ENCODE measurements around the gene PLVAP. TPM values are rescaled to one million over a fixed set of nuclear protein-coding genes. Genes with fewer than 3 reads are reported as not detected.

PLVAP gene
- total RNA-seq, result under 1 TPM in 1 of 2 donors, not detected in 1; under 0.01 TPM

DNA sequence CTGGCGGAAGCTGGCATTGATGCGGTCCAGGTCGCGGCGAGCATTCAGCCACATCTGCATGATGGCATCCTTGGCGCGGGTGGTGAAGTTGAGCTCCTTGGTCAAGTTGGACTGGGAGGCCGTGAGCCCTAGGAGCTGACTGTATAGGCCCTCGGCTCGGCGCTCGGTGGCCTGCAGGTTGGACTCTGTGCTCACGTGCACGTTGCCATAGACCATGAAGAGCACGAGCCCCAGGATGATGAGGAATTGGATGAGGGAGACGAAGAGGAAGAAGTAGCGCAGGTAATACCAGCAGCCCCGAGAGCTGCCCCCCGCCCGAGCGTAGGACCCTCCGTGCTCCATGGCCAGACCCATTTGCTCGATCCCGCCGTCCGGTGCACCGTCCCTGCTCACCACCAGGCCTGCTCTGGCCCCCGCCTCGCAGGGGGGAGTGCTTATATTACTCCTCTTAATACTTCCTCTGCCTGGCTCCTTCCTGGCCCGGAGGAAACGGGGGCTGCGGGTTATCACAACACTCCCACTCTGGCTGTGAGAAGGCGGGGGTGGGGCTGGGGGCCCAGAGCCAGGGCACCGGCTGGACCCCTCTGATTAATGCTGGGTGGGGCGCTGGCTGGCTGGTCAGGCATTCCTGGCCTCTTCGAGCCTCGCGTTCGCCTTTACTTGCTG is at the start of gene PLVAP:
Gene PLVAP (minus strand): TSS at position 408 of the 666 bp plus-strand sequence. CDS start 54 bp downstream, at position 354.

GRCh38 chr19:17419621-17420474 is 42.7 kb upstream of the PLVAP start, which contains the start of gene MVB12A:
TSS of gene MVB12A (plus strand) at chr19:17420047. CDS start at chr19:17420136, 89 bp downstream.

DNA sequence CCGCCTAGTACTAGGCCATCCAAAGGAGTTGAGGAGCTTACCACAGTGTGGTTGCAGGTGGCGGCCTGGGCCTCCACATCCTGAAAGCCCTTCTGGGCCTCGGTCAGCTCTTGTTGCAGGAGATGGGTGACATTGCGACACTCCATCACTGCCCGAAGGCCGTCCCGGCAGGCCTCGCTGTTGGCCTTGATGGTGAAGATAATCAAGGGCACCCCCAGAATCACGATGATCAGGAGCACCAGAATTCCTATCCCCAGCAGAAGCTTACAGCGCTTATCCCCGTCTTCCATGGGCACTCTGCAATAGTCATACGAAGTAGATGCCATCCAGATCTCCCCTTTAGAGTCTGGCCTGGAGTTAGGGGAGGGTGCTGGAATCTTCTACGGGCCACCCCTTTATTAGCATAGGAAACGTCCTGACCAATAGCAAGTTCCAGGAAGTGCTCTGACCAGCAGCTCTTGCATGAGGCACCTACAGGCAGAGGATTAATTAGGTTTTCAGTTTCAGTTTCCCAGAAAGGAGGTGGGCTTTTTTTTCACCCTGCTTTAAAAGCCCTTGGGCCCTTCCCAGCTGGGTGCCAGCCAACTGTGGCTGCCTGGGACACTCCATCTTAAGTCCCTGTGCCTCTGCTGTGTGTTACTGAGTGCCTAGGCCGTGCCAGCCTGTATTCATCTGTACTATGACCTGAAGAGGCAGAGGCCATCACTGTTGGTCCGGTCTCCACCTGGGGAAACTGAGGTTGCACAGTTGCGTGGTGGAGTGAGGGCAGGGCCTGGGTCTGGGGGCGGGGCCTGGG is 28.3 kb upstream of the PLVAP start, which contains the start of gene BST2:
Gene BST2 (minus strand): TSS at position 381 of the 796 bp plus-strand sequence. CDS start 55 bp downstream, at position 326.

GRCh38 chr19:17393914-17394313 is 16.8 kb upstream of the PLVAP start, which contains the start of gene CCDC194:
TSS of gene CCDC194 (minus strand) at chr19:17394196. CDS start at chr19:17394158, 38 bp downstream.

GRCh38 chr19:17336872-17337674 is 40.1 kb downstream of the PLVAP start, which contains the start of gene GTPBP3:
TSS of gene GTPBP3 (plus strand) at chr19:17337553. CDS start at chr19:17337612, 59 bp downstream.

GRCh38 chr19:17334414-17335409 is 42.4 kb downstream of the PLVAP start, which contains the start of gene ANO8:
TSS of gene ANO8 (minus strand) at chr19:17334855. CDS start at chr19:17334670, 185 bp downstream.

GRCh38 chr19:17309198-17309964 is 67.8 kb downstream of the PLVAP start, which contains the start of gene DDA1:
TSS of gene DDA1 (plus strand) at chr19:17309563. CDS start at chr19:17309655, 92 bp downstream.

GRCh38 chr19:17305517-17306284 is 71.4 kb downstream of the PLVAP start, which contains the start of gene MRPL34:
TSS of gene MRPL34 (plus strand) at chr19:17305872. CDS start at chr19:17305893, 21 bp downstream.

GRCh38 chr19:17303167-17303939 is 73.8 kb downstream of the PLVAP start, which contains the start of gene ABHD8:
TSS of gene ABHD8 (minus strand) at chr19:17303425. CDS start at chr19:17301616, 1,809 bp downstream.

Other genes with a start within 250 kb of the PLVAP start
- 10 to 100 TPM; 19.3 to 33.0 TPM for gene USE1, start 162.0 kb downstream of the PLVAP start, total RNA-seq
- gene OCEL1, start 151.1 kb downstream of the PLVAP start, total RNA-seq, result 1 to 10 TPM; 5.3 to 8.6 TPM
- 10 to 100 TPM; 35.4 to 56.9 TPM for gene NR2F6, start 131.4 kb downstream of the PLVAP start, total RNA-seq
- not detected for gene USHBP1, start 112.6 kb downstream of the PLVAP start, total RNA-seq
- gene BABAM1, start 109.9 kb downstream of the PLVAP start, total RNA-seq, result 100 to 1,000 TPM in 1 of 2 donors, 10 to 100 TPM in 1; 92.9 to 124 TPM
- gene ANKLE1, start 95.4 kb downstream of the PLVAP start, total RNA-seq, result 1 to 10 TPM in 1 of 2 donors, under 1 TPM in 1; 0.34 to 2.3 TPM
- gene ABHD8, start 73.9 kb downstream of the PLVAP start, total RNA-seq, result 1 to 10 TPM; 7.7 to 8.3 TPM
- 10 to 100 TPM; 36.3 to 51.3 TPM for gene MRPL34, start 71.5 kb downstream of the PLVAP start, total RNA-seq
- 10 to 100 TPM; 13.4 to 29.6 TPM for gene DDA1, start 67.8 kb downstream of the PLVAP start, total RNA-seq
- gene ANO8, start 42.5 kb downstream of the PLVAP start, total RNA-seq, result 1 to 10 TPM; 3.4 to 3.7 TPM
- 10 to 100 TPM; 16.3 to 17.2 TPM for gene GTPBP3, start 39.8 kb downstream of the PLVAP start, total RNA-seq
- gene CCDC194, start 16.9 kb upstream of the PLVAP start, total RNA-seq, result 1 to 10 TPM; 1.3 to 1.4 TPM
- 100 to 1,000 TPM in 1 of 2 donors, 10 to 100 TPM in 1; 95.3 to 226 TPM for gene BST2, start 28.3 kb upstream of the PLVAP start, total RNA-seq
- gene MVB12A, start 42.7 kb upstream of the PLVAP start, total RNA-seq, result 10 to 100 TPM; 45.8 to 55.6 TPM
- gene TMEM221, start 71.3 kb upstream of the PLVAP start, total RNA-seq, result under 1 TPM in 1 of 2 donors, not detected in 1; under 0.01 TPM
- not detected for gene NXNL1, start 83.6 kb upstream of the PLVAP start, total RNA-seq
- 10 to 100 TPM; 16.9 to 21.3 TPM for gene SLC27A1, start 93.2 kb upstream of the PLVAP start, total RNA-seq
- gene PGLS, start 134.3 kb upstream of the PLVAP start, total RNA-seq, result 10 to 100 TPM; 50.3 to 59.9 TPM
- 10 to 100 TPM; 69.2 to 81.9 TPM for gene COLGALT1, start 178.3 kb upstream of the PLVAP start, total RNA-seq